GM19035 (cell line): ENCODE measurements around the gene RNU7-1.
A peak's percentile ranks its signal among the peaks of the same experiment; 100 is the strongest.

Source experiments
- ATAC-seq: cut with Tn5 transposase; IDR thresholded peaks from one replicate; pipeline ENCODE4 v1.9.1; 2021; ENCODE audit not compliant: unreplicated experiment

Gene RNU7-1

GRCh38 chr12:6952121-6952862, 8.7 kb downstream of the RNU7-1 start:
- ATAC-seq = no peak

- ATAC-seq = no peak
Measured at GRCh38 chr12:6952863-6953441, 9.3 kb downstream of the RNU7-1 start.

- peak; percentile 48 for ATAC-seq
Measured at GRCh38 chr12:6953442-6954315, 10.1 kb downstream of the RNU7-1 start.

- no peak for ATAC-seq
Measured at GRCh38 chr12:6954316-6955107, 10.9 kb downstream of the RNU7-1 start.

- ATAC-seq = no peak
Measured at GRCh38 chr12:6955108-6956020, 11.7 kb downstream of the RNU7-1 start.

GRCh38 chr12:6956021-6956727, 12.6 kb downstream of the RNU7-1 start:
- no peak for ATAC-seq

GRCh38 chr12:6957151-6957701, 13.6 kb downstream of the RNU7-1 start:
- no peak for ATAC-seq

GRCh38 chr12:6957741-6958608, 14.4 kb downstream of the RNU7-1 start:
- ATAC-seq = no peak

- no peak for ATAC-seq
Measured at GRCh38 chr12:6958609-6959057, 15.0 kb downstream of the RNU7-1 start.

GRCh38 chr12:6959058-6959804, 15.6 kb downstream of the RNU7-1 start:
- peak; percentile 52 for ATAC-seq

- ATAC-seq = no peak
Measured at GRCh38 chr12:6959805-6960592, 16.4 kb downstream of the RNU7-1 start.

- no peak for ATAC-seq
Measured at GRCh38 chr12:6960593-6961277, 17.1 kb downstream of the RNU7-1 start.

- ATAC-seq = no peak
Measured at GRCh38 chr12:6961278-6961694, 17.7 kb downstream of the RNU7-1 start.

GRCh38 chr12:6961695-6962284, 18.2 kb downstream of the RNU7-1 start:
- ATAC-seq = no peak

GRCh38 chr12:6962285-6963015, 18.8 kb downstream of the RNU7-1 start:
- ATAC-seq = no peak
